Endothelial cell (in vitro differentiated cells): ENCODE data around the gene TUBB2B. TPM values are rescaled to one million over a fixed set of nuclear protein-coding genes. Genes with fewer than 3 reads are reported as not detected.
"Not testable (repeated sequence)": the region's sequence is repeated elsewhere in the genome, so short reads cannot be mapped to it uniquely, and the experiment has no call there.

ENCODE experiments used
- DNase-seq: peaks from one replicate; pipeline ENCODE4 v3.0.0; 2021; ENCODE audit warnings: low spot score
- H3K27ac Mint-ChIP-seq: one replicate; pipeline ENCODE4 v1.8.0; 2021; ENCODE audit warnings: mixed read lengths, inconsistent platforms; ENCODE audit not compliant: unreplicated experiment
- H3K27me3 Mint-ChIP-seq: one replicate; pipeline ENCODE4 v1.8.0; 2021; ENCODE audit warnings: mild to moderate bottlenecking, moderate library complexity, mixed read lengths, inconsistent platforms; ENCODE audit not compliant: unreplicated experiment
- H3K36me3 Mint-ChIP-seq: one replicate; pipeline ENCODE4 v1.8.0; 2021; ENCODE audit warnings: mild to moderate bottlenecking, low read depth, mixed read lengths, inconsistent platforms; ENCODE audit not compliant: unreplicated experiment
- H3K4me1 Mint-ChIP-seq: one replicate; pipeline ENCODE4 v1.8.0; 2021; ENCODE audit warnings: mild to moderate bottlenecking, mixed read lengths, inconsistent platforms; ENCODE audit not compliant: unreplicated experiment
- H3K4me3 Mint-ChIP-seq: one replicate; pipeline ENCODE4 v1.8.0; 2021; ENCODE audit warnings: mild to moderate bottlenecking, mixed read lengths, inconsistent platforms; ENCODE audit not compliant: unreplicated experiment
- H3K9me3 Mint-ChIP-seq: one replicate; pipeline ENCODE4 v1.8.0; 2021; ENCODE audit warnings: mixed read lengths, inconsistent platforms; ENCODE audit not compliant: unreplicated experiment
- CTCF ChIP-seq: fragments of 200-600 bp; sonication (generic); IDR thresholded peaks from one replicate; pipeline ENCODE4 v1.5.0; 2021; ENCODE audit warnings: antibody characterized with exemption; ENCODE audit not compliant: unreplicated experiment
- total RNA-seq: library from RNA; stranded (reverse); fragmentation: NEBNext Ultra II Directional; extraction: Animal tissue kit (Norgen Biotek cat#: 25700); gene quantifications from one replicate; pipeline ENCODE4 v1.2.1, GENCODE V29; 2021; ENCODE audit not compliant: unreplicated experiment

TUBB2B gene
- total RNA-seq, 1 donor from 2014 or later, result 93.2 TPM

- no peak for TF ChIP-seq CTCF
Measured at GRCh38 chr6:3195420-3195694, 32.1 kb downstream of the TUBB2B start.

GRCh38 chr6:3194535-3195419 is 32.7 kb downstream of the TUBB2B start:
- Mint-ChIP-seq H3K4me1 (peaks cover 3% of the 10 kb centered on the region), H3K27me3 (peaks cover 1% of the 10 kb centered on the region), H3K4me3 (no peak overlapping the region), H3K9me3 (no peaks in the 10 kb centered on the region), H3K27ac (no peak overlapping the region), H3K36me3 (no peaks in the 10 kb centered on the region)
- peak; percentile 61 for DNase-seq
- TF ChIP-seq CTCF, result no peak

More at GRCh38 chr6:3195420-3195694, 32.1 kb downstream of the TUBB2B start:
- no peaks in the 10 kb centered on the region for H3K9me3 Mint-ChIP-seq
- no peaks in the 10 kb centered on the region for H3K36me3 Mint-ChIP-seq
- H3K27ac Mint-ChIP-seq, result no peak overlapping the region
- H3K4me1 Mint-ChIP-seq, result peaks cover 3% of the 10 kb centered on the region
- no peak overlapping the region for H3K4me3 Mint-ChIP-seq
- DNase-seq, result no peak
- peaks cover 1% of the 10 kb centered on the region for H3K27me3 Mint-ChIP-seq

DNA sequence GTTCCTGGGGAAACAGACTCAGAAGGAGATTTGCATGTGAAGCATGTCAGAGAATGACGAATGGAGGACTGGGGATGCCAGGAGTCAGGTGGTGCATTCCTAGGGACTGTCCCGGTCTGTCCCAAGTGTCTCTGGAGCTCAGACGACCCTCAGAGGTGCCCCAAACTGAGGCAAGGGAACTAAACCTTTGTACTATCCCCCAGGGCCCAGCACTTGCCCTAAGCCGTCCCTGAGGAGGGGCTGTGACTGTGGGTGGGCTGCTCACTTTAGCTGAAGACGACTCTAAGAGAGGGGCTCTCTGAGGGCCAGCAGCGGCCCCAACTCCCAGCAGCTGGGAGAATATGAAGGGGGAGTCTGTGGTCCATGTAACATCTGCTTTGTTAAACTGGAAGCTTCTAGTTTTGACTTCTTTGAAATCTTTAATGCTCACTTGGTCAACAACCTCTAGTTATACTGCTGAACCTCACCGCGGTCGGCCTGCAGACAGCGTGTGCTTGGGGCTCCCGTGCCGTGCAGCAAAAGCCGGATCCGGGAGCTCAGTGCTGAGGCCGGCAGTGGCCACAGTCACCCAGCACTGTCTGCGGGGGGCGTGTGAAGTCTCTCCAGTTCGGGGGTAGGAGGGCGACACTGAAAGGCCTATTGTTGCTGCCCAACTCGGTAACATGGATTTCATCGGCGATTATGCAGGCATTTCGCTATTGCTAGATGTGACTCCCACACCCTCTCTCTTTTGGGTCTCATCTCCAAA is 34.2 kb downstream of the TUBB2B start:
- no peak for DNase-seq
- TF ChIP-seq CTCF, result no peak
- Mint-ChIP-seq H3K36me3 (no peaks in the 10 kb centered on the region), H3K27ac (no peak overlapping the region), H3K4me1 (peaks cover 3% of the 10 kb centered on the region), H3K9me3 (no peaks in the 10 kb centered on the region), H3K27me3 (peaks cover 1% of the 10 kb centered on the region), H3K4me3 (no peak overlapping the region)

- Mint-ChIP-seq H3K4me3 (no peak overlapping the region), H3K27me3 (peaks cover 4% of the 10 kb centered on the region), H3K4me1 (peaks cover 3% of the 10 kb centered on the region), H3K36me3 (no peaks in the 10 kb centered on the region), H3K9me3 (no peaks in the 10 kb centered on the region), H3K27ac (no peak overlapping the region)
- no peak for DNase-seq
- TF ChIP-seq CTCF, result no peak
Measured at GRCh38 chr6:3190779-3191178, 36.7 kb downstream of the TUBB2B start.

- TF ChIP-seq CTCF, result no peak
- peaks cover 3% of the 10 kb centered on the region for H3K4me1 Mint-ChIP-seq
- no peaks in the 10 kb centered on the region for H3K36me3 Mint-ChIP-seq
- no peak for DNase-seq
- H3K27ac Mint-ChIP-seq, result no peak overlapping the region
- no peaks in the 10 kb centered on the region for H3K9me3 Mint-ChIP-seq
- H3K4me3 Mint-ChIP-seq, result no peak overlapping the region
- H3K27me3 Mint-ChIP-seq, result peaks cover 7% of the 10 kb centered on the region
Measured at GRCh38 chr6:3190056-3190455, 37.4 kb downstream of the TUBB2B start.

DNA sequence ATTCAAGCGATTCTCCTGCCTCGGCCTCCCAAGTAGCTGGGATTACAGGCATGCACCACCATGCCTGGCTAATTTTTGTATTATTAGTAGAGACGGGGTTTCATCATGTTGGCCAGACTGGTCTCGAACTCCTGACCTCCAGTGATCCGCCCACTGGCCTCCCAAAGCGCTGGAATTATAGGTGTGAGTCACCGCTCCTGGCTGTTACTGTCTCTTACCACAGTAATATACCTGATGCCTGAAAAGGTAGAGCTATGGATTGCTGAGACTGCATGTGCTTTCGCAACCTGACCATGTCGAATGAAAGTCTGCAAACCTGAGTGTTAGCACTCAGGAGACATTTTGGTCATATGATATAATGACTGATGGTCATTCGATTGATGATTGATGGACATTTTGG is 38.3 kb downstream of the TUBB2B start:
- not testable (repeated sequence) for H3K4me3 Mint-ChIP-seq, H3K27me3 Mint-ChIP-seq, H3K4me1 Mint-ChIP-seq, H3K9me3 Mint-ChIP-seq, DNase-seq, H3K27ac Mint-ChIP-seq, H3K36me3 Mint-ChIP-seq
